ENCODE results near the gene UBE2L5.

Gene UBE2L5

GRCh38 chr13:30421093-30422053 is 920 bp upstream of the UBE2L5 start:
- Histone ChIP-seq H3K36me3 (ENCODE audit: control insufficient read depth in 2 of 2, insufficient read depth in 1 of 2, low read length in 2 of 2) (no peaks in the 10 kb centered on the region), H3K4me1 (ENCODE audit: control insufficient read depth, insufficient read depth, low read length) (no peaks in the 10 kb centered on the region), H3K27ac (ENCODE audit: extremely low read depth, low read depth, low read length) (peak overlapping the region; percentile 86), H3K9me3 (ENCODE audit: control insufficient read depth, insufficient read depth, low read depth, low read length) (no peaks in the 10 kb centered on the region), H3K4me3 (ENCODE audit: low read depth, low read length) (peak overlapping the region; percentile 34)
- ChIA-PET CTCF (interaction anchor here (1.2 kb wide), 1 partner anchor 14 kb away, joined by 3 read pairs; no protein-coding TSS in a partner anchor), POLR2A (interaction anchor here (0.6 to 1.7 kb wide), 10 partner anchors 8 to 671 kb away, joined by 3 to 8 read pairs (median 4); partner anchors contain the start of genes HMGB1 and KATNAL1)
- TF ChIP-seq INSM2 (tag by site-specific recombination; IDR thresholded peaks at IDR 0.05) (0 out of 2 replicates have a peak, but pooled peaks have one; percentile 14), ZNF223 (tag by site-specific recombination; IDR thresholded peaks at IDR 0.05) (no peak), ZBTB17 (tag by site-specific recombination; IDR thresholded peaks at IDR 0.05) (0 out of 2 replicates have a peak, but pooled peaks have one; percentile 35), TRIM28 (IDR thresholded peaks at IDR 0.05; ENCODE audit: borderline replicate concordance, low read length) (0 out of 2 replicates have a peak, but pooled peaks have one; percentile 21), PRDM10 (tag by site-specific recombination; IDR thresholded peaks at IDR 0.05) (0 out of 2 replicates have a peak, but pooled peaks have one; percentile 38), KLF10 (tag by site-specific recombination; IDR thresholded peaks at IDR 0.05) (0 out of 2 replicates have a peak, but pooled peaks have one; percentile 15), ZNF341 (tag by site-specific recombination; IDR thresholded peaks at IDR 0.05; ENCODE audit: low read depth) (peak; percentile 76), ZEB2 (tag by site-specific recombination; IDR thresholded peaks at IDR 0.05) (0 out of 2 replicates have a peak, but pooled peaks have one; percentile 12), ZFHX2 (tag by site-specific recombination; conservative IDR thresholded peaks at IDR 0.05) (peak; percentile 53; the same call in 1 of the 2 replicates), GLIS2 (tag by site-specific recombination; IDR thresholded peaks at IDR 0.05) (peak; percentile 54; the same call in 1 of the 2 replicates), ZSCAN30 (tag by site-specific recombination; IDR thresholded peaks at IDR 0.05) (no peak), ZBTB26 (tag by site-specific recombination; optimal IDR thresholded peaks at IDR 0.05) (peak; percentile 49), ZNF335 (tag by site-specific recombination; conservative IDR thresholded peaks at IDR 0.05) (peak; percentile 85), SP2 (tag by site-specific recombination; IDR thresholded peaks at IDR 0.05) (peak; percentile 61), ZNF561 (tag by site-specific recombination; IDR thresholded peaks at IDR 0.05; ENCODE audit: borderline replicate concordance) (0 out of 2 replicates have a peak, but pooled peaks have one; percentile 53), ZNF391 (tag by site-specific recombination; IDR thresholded peaks at IDR 0.05; ENCODE audit: borderline replicate concordance, low read depth) (no peak), IKZF3 (tag by site-specific recombination; IDR thresholded peaks at IDR 0.05) (peak; percentile 79), ZBTB20 (tag by site-specific recombination; IDR thresholded peaks at IDR 0.05) (peak; percentile 87), ZNF660 (tag by site-specific recombination; IDR thresholded peaks at IDR 0.05) (0 out of 2 replicates have a peak, but pooled peaks have one; percentile 13), SETDB1 (IDR thresholded peaks at IDR 0.05; ENCODE audit: insufficient read length, low read length) (no peak), ZNF214 (tag by site-specific recombination; IDR thresholded peaks at IDR 0.05; ENCODE audit: borderline replicate concordance) (no peak), ZXDB (tag by site-specific recombination; IDR thresholded peaks at IDR 0.05) (peak; percentile 36; the same call in 1 of the 2 replicates), SP3 (tag by site-specific recombination; IDR thresholded peaks at IDR 0.05) (peak; percentile 84), ZNF600 (tag by site-specific recombination; IDR thresholded peaks at IDR 0.05) (peak; percentile 45; the same call in 1 of the 2 replicates), HOXC10 (CRISPR knock-in tag; IDR thresholded peaks at IDR 0.05) (no peak), ZNF18 (tag by site-specific recombination; IDR thresholded peaks at IDR 0.05) (peak; percentile 33; the same call in 1 of the 2 replicates)
- TF ChIP-seq, protein P1, sequence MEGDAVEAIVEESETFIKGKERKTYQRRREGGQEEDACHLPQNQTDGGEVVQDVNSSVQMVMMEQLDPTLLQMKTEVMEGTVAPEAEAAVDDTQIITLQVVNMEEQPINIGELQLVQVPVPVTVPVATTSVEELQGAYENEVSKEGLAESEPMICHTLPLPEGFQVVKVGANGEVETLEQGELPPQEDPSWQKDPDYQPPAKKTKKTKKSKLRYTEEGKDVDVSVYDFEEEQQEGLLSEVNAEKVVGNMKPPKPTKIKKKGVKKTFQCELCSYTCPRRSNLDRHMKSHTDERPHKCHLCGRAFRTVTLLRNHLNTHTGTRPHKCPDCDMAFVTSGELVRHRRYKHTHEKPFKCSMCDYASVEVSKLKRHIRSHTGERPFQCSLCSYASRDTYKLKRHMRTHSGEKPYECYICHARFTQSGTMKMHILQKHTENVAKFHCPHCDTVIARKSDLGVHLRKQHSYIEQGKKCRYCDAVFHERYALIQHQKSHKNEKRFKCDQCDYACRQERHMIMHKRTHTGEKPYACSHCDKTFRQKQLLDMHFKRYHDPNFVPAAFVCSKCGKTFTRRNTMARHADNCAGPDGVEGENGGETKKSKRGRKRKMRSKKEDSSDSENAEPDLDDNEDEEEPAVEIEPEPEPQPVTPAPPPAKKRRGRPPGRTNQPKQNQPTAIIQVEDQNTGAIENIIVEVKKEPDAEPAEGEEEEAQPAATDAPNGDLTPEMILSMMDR (tag by site-specific recombination; IDR thresholded peaks at IDR 0.05), result no peak
